ENCODE data around the gene CENPW.

Gene CENPW

GRCh38 chr6:126372626-126373025 lies 32.7 kb downstream of the CENPW start:
- Histone ChIP-seq H2AK5ac (ENCODE audit: low read length) (no peak overlapping the region), H3K27me3 (ENCODE audit: insufficient read depth, low read length) (no peaks in the 10 kb centered on the region), H2BK12ac (ENCODE audit: low read length) (no peak overlapping the region), H3K23ac (ENCODE audit: low read length) (no peak overlapping the region), H4K91ac (ENCODE audit: low read depth, low read length) (no peak overlapping the region), H3K79me2 (ENCODE audit: control insufficient read depth, insufficient read depth, low read length, poor library complexity) (no peaks in the 10 kb centered on the region), H3K27ac (ENCODE audit: low read depth, low read length) (no peak overlapping the region), H4K12ac (ENCODE audit: low read depth, low read length) (no peak overlapping the region), H3K36me3 (ENCODE audit: control insufficient read depth in 1 of 2, insufficient read depth in 2 of 2, low read length in 2 of 2) (no peaks in the 10 kb centered on the region), H3K9me3 (ENCODE audit: insufficient read depth, low read depth, low read length) (no peaks in the 10 kb centered on the region), H3K4me3 (ENCODE audit: low read depth, low read length) (no peak overlapping the region), H2BK5ac (ENCODE audit: low read depth, low read length, poor library complexity) (no peak overlapping the region), H4K8ac (ENCODE audit: low read depth, low read length) (no peak overlapping the region), H2BK120ac (ENCODE audit: insufficient read depth, low read length, poor library complexity) (no peak overlapping the region), H2AFZ (ENCODE audit: insufficient read depth, low read length, poor library complexity) (no peak overlapping the region), H3K4me2 (ENCODE audit: low read length) (no peak overlapping the region), H3K4me1 (ENCODE audit: control insufficient read depth in 1 of 2, insufficient read depth in 2 of 2, low read length in 2 of 2) (no peaks in the 10 kb centered on the region), H3K18ac (ENCODE audit: low read length) (no peak overlapping the region), H3K14ac (ENCODE audit: low read length) (no peak overlapping the region), H3K79me1 (ENCODE audit: low read length) (no peaks in the 10 kb centered on the region), H3K4ac (ENCODE audit: low read depth, low read length) (no peak overlapping the region), H3K9ac (ENCODE audit: low read length) (no peak overlapping the region)
- no CpG with 5 or more reads among the region's 2 CpGs for WGBS (ENCODE audit: extremely low coverage, insufficient coverage, insufficient read length)
- peak; percentile 5 to 73 for DNase-seq

GRCh38 chr6:126373344-126373743 lies 33.4 kb downstream of the CENPW start:
- WGBS (ENCODE audit: extremely low coverage, insufficient coverage, insufficient read length) = no CpG with 5 or more reads among the region's 4 CpGs
- Histone ChIP-seq H2AK5ac (ENCODE audit: low read length) (no peak overlapping the region), H3K79me1 (ENCODE audit: low read length) (no peaks in the 10 kb centered on the region), H3K4me2 (ENCODE audit: low read length) (no peak overlapping the region), H2BK120ac (ENCODE audit: insufficient read depth, low read length, poor library complexity) (no peak overlapping the region), H3K79me2 (ENCODE audit: control insufficient read depth, insufficient read depth, low read length, poor library complexity) (no peaks in the 10 kb centered on the region), H2BK12ac (ENCODE audit: low read length) (no peak overlapping the region), H2AFZ (ENCODE audit: insufficient read depth, low read length, poor library complexity) (no peak overlapping the region), H3K9ac (ENCODE audit: low read length) (no peak overlapping the region), H3K18ac (ENCODE audit: low read length) (no peak overlapping the region), H3K36me3 (ENCODE audit: control insufficient read depth in 1 of 2, insufficient read depth in 2 of 2, low read length in 2 of 2) (no peaks in the 10 kb centered on the region), H3K27ac (ENCODE audit: low read depth, low read length) (no peak overlapping the region), H3K9me3 (ENCODE audit: insufficient read depth, low read depth, low read length) (no peaks in the 10 kb centered on the region), H2BK5ac (ENCODE audit: low read depth, low read length, poor library complexity) (no peak overlapping the region), H4K8ac (ENCODE audit: low read depth, low read length) (no peak overlapping the region), H3K27me3 (ENCODE audit: insufficient read depth, low read length) (no peaks in the 10 kb centered on the region), H4K91ac (ENCODE audit: low read depth, low read length) (no peak overlapping the region), H3K23ac (ENCODE audit: low read length) (no peak overlapping the region), H4K12ac (ENCODE audit: low read depth, low read length) (no peak overlapping the region), H3K4me3 (ENCODE audit: low read depth, low read length) (no peak overlapping the region), H3K4me1 (ENCODE audit: control insufficient read depth in 1 of 2, insufficient read depth in 2 of 2, low read length in 2 of 2) (no peaks in the 10 kb centered on the region), H3K4ac (ENCODE audit: low read depth, low read length) (no peak overlapping the region), H3K14ac (ENCODE audit: low read length) (no peak overlapping the region)
- no peak for DNase-seq

GRCh38 chr6:126374372-126374771 lies 34.5 kb downstream of the CENPW start:
- Histone ChIP-seq H3K4me1 (ENCODE audit: control insufficient read depth in 1 of 2, insufficient read depth in 2 of 2, low read length in 2 of 2) (no peaks in the 10 kb centered on the region), H3K36me3 (ENCODE audit: control insufficient read depth in 1 of 2, insufficient read depth in 2 of 2, low read length in 2 of 2) (no peaks in the 10 kb centered on the region)
- no CpG with 5 or more reads among the region's 1 CpG for WGBS (ENCODE audit: extremely low coverage, insufficient coverage, insufficient read length)

GRCh38 chr6:126376682-126377081 lies 36.8 kb downstream of the CENPW start:
- no peak overlapping the region for H3K23ac ChIP-seq (ENCODE audit: low read length)
- no peak overlapping the region for H3K4me2 ChIP-seq (ENCODE audit: low read length)
- no CpG with 5 or more reads among the region's 2 CpGs for WGBS (ENCODE audit: extremely low coverage, insufficient coverage, insufficient read length)
- no peak overlapping the region for H2BK5ac ChIP-seq (ENCODE audit: low read depth, low read length, poor library complexity)
- H3K27ac ChIP-seq (ENCODE audit: low read depth, low read length) = no peak overlapping the region
- H3K79me1 ChIP-seq (ENCODE audit: low read length) = no peaks in the 10 kb centered on the region
- H3K9ac ChIP-seq (ENCODE audit: low read length) = no peak overlapping the region
- H2AK5ac ChIP-seq (ENCODE audit: low read length) = no peak overlapping the region
- no peak overlapping the region for H4K8ac ChIP-seq (ENCODE audit: low read depth, low read length)
- DNase-seq = no peak
- no peaks in the 10 kb centered on the region for H3K79me2 ChIP-seq (ENCODE audit: control insufficient read depth, insufficient read depth, low read length, poor library complexity)
- H2BK12ac ChIP-seq (ENCODE audit: low read length) = no peak overlapping the region
- H3K4me1 ChIP-seq (ENCODE audit: control insufficient read depth in 1 of 2, insufficient read depth in 2 of 2, low read length in 2 of 2) = no peaks in the 10 kb centered on the region
- H3K9me3 ChIP-seq (ENCODE audit: insufficient read depth, low read depth, low read length) = peaks cover 3% of the 10 kb centered on the region
- no peak overlapping the region for H3K14ac ChIP-seq (ENCODE audit: low read length)
- H3K36me3 ChIP-seq (ENCODE audit: control insufficient read depth in 1 of 2, insufficient read depth in 2 of 2, low read length in 2 of 2) = peaks cover 0 to 3% of the 10 kb centered on the region in 2 experiments
- no peak overlapping the region for H3K4ac ChIP-seq (ENCODE audit: low read depth, low read length)
- no peak overlapping the region for H2AFZ ChIP-seq (ENCODE audit: insufficient read depth, low read length, poor library complexity)
- no peak overlapping the region for H3K18ac ChIP-seq (ENCODE audit: low read length)
- H3K27me3 ChIP-seq (ENCODE audit: insufficient read depth, low read length) = no peaks in the 10 kb centered on the region
- H4K91ac ChIP-seq (ENCODE audit: low read depth, low read length) = no peak overlapping the region
- no peak overlapping the region for H4K12ac ChIP-seq (ENCODE audit: low read depth, low read length)
- H3K4me3 ChIP-seq (ENCODE audit: low read depth, low read length) = no peak overlapping the region
- no peak overlapping the region for H2BK120ac ChIP-seq (ENCODE audit: insufficient read depth, low read length, poor library complexity)

More at GRCh38 chr6:126374372-126374771, 34.5 kb downstream of the CENPW start:
- no peak for DNase-seq
- Histone ChIP-seq H4K8ac (ENCODE audit: low read depth, low read length) (no peak overlapping the region), H4K12ac (ENCODE audit: low read depth, low read length) (no peak overlapping the region), H3K27ac (ENCODE audit: low read depth, low read length) (no peak overlapping the region), H2AK5ac (ENCODE audit: low read length) (no peak overlapping the region), H3K79me2 (ENCODE audit: control insufficient read depth, insufficient read depth, low read length, poor library complexity) (no peaks in the 10 kb centered on the region), H3K9ac (ENCODE audit: low read length) (no peak overlapping the region), H3K23ac (ENCODE audit: low read length) (no peak overlapping the region), H3K18ac (ENCODE audit: low read length) (no peak overlapping the region), H3K79me1 (ENCODE audit: low read length) (no peaks in the 10 kb centered on the region), H3K4me3 (ENCODE audit: low read depth, low read length) (no peak overlapping the region), H2BK12ac (ENCODE audit: low read length) (no peak overlapping the region), H3K14ac (ENCODE audit: low read length) (no peak overlapping the region), H2BK5ac (ENCODE audit: low read depth, low read length, poor library complexity) (no peak overlapping the region), H3K27me3 (ENCODE audit: insufficient read depth, low read length) (no peaks in the 10 kb centered on the region), H2BK120ac (ENCODE audit: insufficient read depth, low read length, poor library complexity) (no peak overlapping the region), H4K91ac (ENCODE audit: low read depth, low read length) (no peak overlapping the region), H3K4ac (ENCODE audit: low read depth, low read length) (no peak overlapping the region), H3K9me3 (ENCODE audit: insufficient read depth, low read depth, low read length) (no peaks in the 10 kb centered on the region), H3K4me2 (ENCODE audit: low read length) (no peak overlapping the region), H2AFZ (ENCODE audit: insufficient read depth, low read length, poor library complexity) (no peak overlapping the region)
